ENCODE measurements around the gene KCNG4. TPM values are rescaled to one million over a fixed set of nuclear protein-coding genes. Genes with fewer than 3 reads are reported as not detected.

KCNG4 gene
- polyA plus RNA-seq, 1 donor from 2014 or later, result not detected

- Histone ChIP-seq H4K20me1 (ENCODE audit: insufficient read depth) (no peaks in the 10 kb centered on the region), H3K9me3 (ENCODE audit: low read length) (no peaks in the 10 kb centered on the region), H3K79me2 (replicated peaks; ENCODE audit: insufficient read depth, low read length) (no peaks in the 10 kb centered on the region), H3K36me3 (ENCODE audit: insufficient read depth, low read length) (no peaks in the 10 kb centered on the region), H3F3A (ENCODE audit: insufficient read depth, low read length, poor library complexity, severe bottlenecking) (no peaks in the 10 kb centered on the region), H3K9ac (ENCODE audit: low read length) (no peak overlapping the region), H3K27ac (ENCODE audit: low read length) (no peak overlapping the region), H3K27me3 (ENCODE audit: insufficient read depth, low read depth, low read length) (no peaks in the 10 kb centered on the region), H3K4me3 (ENCODE audit: low read length) (no peak overlapping the region), H3K4me2 (ENCODE audit: low read length) (no peak overlapping the region), H3K9me2 (ENCODE audit: insufficient read depth, low read length) (no peaks in the 10 kb centered on the region), H2AFZ (ENCODE audit: low read depth, low read length) (no peak overlapping the region)
- TF ChIP-seq POLR2AphosphoS5 (IDR thresholded peaks at IDR 0.05), result no peak
- no peak for TF ChIP-seq MXI1 (conservative IDR thresholded peaks at IDR 0.05; ENCODE audit: poor library complexity, severe bottlenecking)
- TF ChIP-seq EP300 (conservative IDR thresholded peaks at IDR 0.05; ENCODE audit: poor library complexity, severe bottlenecking), result no peak
- no peak for TF ChIP-seq CTCF (IDR thresholded peaks at IDR 0.05; ENCODE audit: poor library complexity, severe bottlenecking)
- no peak for TF ChIP-seq RAD21 (conservative IDR thresholded peaks at IDR 0.05)
- TF ChIP-seq EZH2 (IDR thresholded peaks at IDR 0.05; ENCODE audit: borderline replicate concordance, insufficient read depth, low read length, poor library complexity, severe bottlenecking), result no peak
- TF ChIP-seq SMC3 (conservative IDR thresholded peaks at IDR 0.05; ENCODE audit: poor library complexity), result no peak
These were observed 43.7 kb downstream of the KCNG4 start for GRCh38 chr16:84196101-84196500.

GRCh38 chr16:84195201-84196093 lies 44.4 kb downstream of the KCNG4 start:
- Histone ChIP-seq H3F3A (ENCODE audit: insufficient read depth, low read length, poor library complexity, severe bottlenecking) (no peaks in the 10 kb centered on the region), H3K9me2 (ENCODE audit: insufficient read depth, low read length) (no peaks in the 10 kb centered on the region), H3K4me3 (ENCODE audit: low read length) (no peak overlapping the region), H3K79me2 (replicated peaks; ENCODE audit: insufficient read depth, low read length) (no peaks in the 10 kb centered on the region), H3K9ac (ENCODE audit: low read length) (no peak overlapping the region), H3K36me3 (ENCODE audit: insufficient read depth, low read length) (no peaks in the 10 kb centered on the region), H4K20me1 (ENCODE audit: insufficient read depth) (no peaks in the 10 kb centered on the region), H3K27ac (ENCODE audit: low read length) (no peak overlapping the region), H3K4me2 (ENCODE audit: low read length) (no peak overlapping the region), H2AFZ (ENCODE audit: low read depth, low read length) (no peak overlapping the region), H3K27me3 (ENCODE audit: insufficient read depth, low read depth, low read length) (no peaks in the 10 kb centered on the region), H3K9me3 (ENCODE audit: low read length) (no peaks in the 10 kb centered on the region)
- no peak for TF ChIP-seq EP300 (conservative IDR thresholded peaks at IDR 0.05; ENCODE audit: poor library complexity, severe bottlenecking)
- no peak for TF ChIP-seq REST (IDR thresholded peaks at IDR 0.05; ENCODE audit: borderline replicate concordance)
- TF ChIP-seq RAD21 (conservative IDR thresholded peaks at IDR 0.05), result no peak
- TF ChIP-seq TAF1 (IDR thresholded peaks at IDR 0.05; ENCODE audit: low read depth), result no peak
- TF ChIP-seq MXI1 (conservative IDR thresholded peaks at IDR 0.05; ENCODE audit: poor library complexity, severe bottlenecking), result no peak
- TF ChIP-seq SMC3 (conservative IDR thresholded peaks at IDR 0.05; ENCODE audit: poor library complexity), result no peak
- TF ChIP-seq POLR2AphosphoS5 (IDR thresholded peaks at IDR 0.05), result no peak
- TF ChIP-seq EZH2 (IDR thresholded peaks at IDR 0.05; ENCODE audit: borderline replicate concordance, insufficient read depth, low read length, poor library complexity, severe bottlenecking), result no peak
- TF ChIP-seq CTCF (IDR thresholded peaks at IDR 0.05; ENCODE audit: poor library complexity, severe bottlenecking), result no peak

Measured in neural cell (in vitro differentiated cells).